Right lobe of liver (tissue), 4 donors: ENCODE measurements around the gene SNX19.

ENCODE experiments used
- CTCF ChIP-seq, 4 donors: fragments of 200-600 bp in 3 of 4; fragments of 450-650 bp in 1 of 4; IDR thresholded peaks; one replicate each; pipeline versions ENCODE4 v1.5.1 to v1.8.0; 2016 to 2022; ENCODE audit warnings: antibody characterized with exemption in 4 of 4, mild to moderate bottlenecking in 2 of 4
- POLR2A ChIP-seq: fragments of 450-650 bp; IDR thresholded peaks from one replicate; pipeline ENCODE4 v1.6.1; 2017; ENCODE audit warnings: antibody characterized with exemption, mild to moderate bottlenecking
- donor health status: DM: no; HTN: no; CAD: no.
- donor health status: DM: no; HTN: no; CAD: no.
- donor health status: DM: no; HTN: yes; CAD: no.

- TF ChIP-seq CTCF (IDR thresholded peaks at IDR 0.05) (no peak), POLR2A (no peak)
Measured at GRCh38 chr11:130826572-130826971, 89.7 kb downstream of the SNX19 start.
